Cardiac muscle cell (in vitro differentiated cells and primary cell): ENCODE data around the gene APP. TPM values are rescaled to one million over a fixed set of nuclear protein-coding genes. Genes with fewer than 3 reads are reported as not detected.

Source experiments
- DNase-seq, 2 donors: peaks; one replicate each; pipeline versions ENCODE4 v3.0.0 to v3.0.0-alpha.2; 2010 to 2017; ENCODE audit warnings: low read depth in 1 of 2, low spot score in 1 of 2
- H3K27ac ChIP-seq: fragments of 200-600 bp; sonication (generic); 2 replicates; pipeline ENCODE4 v1.5.1; 2016
- H3K27me3 ChIP-seq: fragments of 200-600 bp; sonication (generic); 2 replicates; pipeline ENCODE4 v1.6.0; 2016; ENCODE audit warnings: control low read depth
- H3K36me3 ChIP-seq: fragments of 200-600 bp; sonication (generic); 2 replicates; pipeline ENCODE4 v1.5.1; 2016; ENCODE audit warnings: control low read depth
- H3K4me1 ChIP-seq: fragments of 200-600 bp; sonication (generic); 2 replicates; pipeline ENCODE4 v1.8.1; 2017; ENCODE audit warnings: low read depth, mild to moderate bottlenecking, mixed run types
- H3K4me3 ChIP-seq: fragments of 200-600 bp; sonication (generic); 2 replicates; pipeline ENCODE4 v1.5.1; 2016; ENCODE audit warnings: mild to moderate bottlenecking
- H3K9me3 ChIP-seq: fragments of 200-600 bp; sonication (generic); 2 replicates; pipeline ENCODE4 v1.5.1; 2017; ENCODE audit warnings: low read depth, mild to moderate bottlenecking, control low read depth
- polyA plus RNA-seq: library from polyadenylated mRNA; unstranded; fragments of >200 nt; fragmentation: Nextera tagmentation; extraction: Ambion mirVana; gene quantifications from 2 replicates; pipeline ENCODE4 v1.2.1, GENCODE V29; 2016
- total RNA-seq: library from RNA; depleted of rRNA; stranded (reverse); fragments of >200 nt; gene quantifications from 2 replicates; pipeline ENCODE4 v1.2.3, GENCODE V29; 2016
- TF ChIP-seq, protein P1 (sequence below): IDR thresholded peaks from 2 replicates; pipeline ENCODE4 v1.5.1; 2012; ENCODE audit warnings: low read depth, mild to moderate bottlenecking, low read length

Gene APP
- total and polyA plus RNA-seq, 2 experiments from 2014 or later: 31.8 to 359 TPM

DNA sequence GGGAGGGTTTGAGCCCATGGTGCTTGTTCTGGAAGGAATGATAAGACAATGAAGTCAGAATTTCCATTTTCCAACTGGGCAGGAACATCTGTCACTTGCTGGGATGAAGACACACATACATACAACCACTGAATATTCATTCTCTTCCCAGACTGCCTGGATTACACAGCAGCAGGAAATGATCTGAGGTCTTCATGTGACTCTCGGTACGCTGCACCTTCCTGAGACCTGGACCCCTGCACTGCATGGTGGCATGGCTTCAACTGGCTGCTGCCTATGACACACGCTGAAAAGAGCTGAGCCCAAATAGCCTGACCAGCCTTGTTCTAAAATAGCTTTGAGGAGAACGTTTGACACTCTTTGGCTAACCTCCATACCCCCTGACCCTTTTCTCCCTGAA, 285.2 kb downstream of the APP start:
- Histone ChIP-seq H3K9me3 (no peaks in the 10 kb centered on the region), H3K4me3 (no peak overlapping the region), H3K36me3 (peaks cover 4% of the 10 kb centered on the region), H3K4me1 (no peaks in the 10 kb centered on the region), H3K27me3 (no peaks in the 10 kb centered on the region), H3K27ac (no peak overlapping the region)
- DNase-seq: no peak
- TF ChIP-seq, protein P1, sequence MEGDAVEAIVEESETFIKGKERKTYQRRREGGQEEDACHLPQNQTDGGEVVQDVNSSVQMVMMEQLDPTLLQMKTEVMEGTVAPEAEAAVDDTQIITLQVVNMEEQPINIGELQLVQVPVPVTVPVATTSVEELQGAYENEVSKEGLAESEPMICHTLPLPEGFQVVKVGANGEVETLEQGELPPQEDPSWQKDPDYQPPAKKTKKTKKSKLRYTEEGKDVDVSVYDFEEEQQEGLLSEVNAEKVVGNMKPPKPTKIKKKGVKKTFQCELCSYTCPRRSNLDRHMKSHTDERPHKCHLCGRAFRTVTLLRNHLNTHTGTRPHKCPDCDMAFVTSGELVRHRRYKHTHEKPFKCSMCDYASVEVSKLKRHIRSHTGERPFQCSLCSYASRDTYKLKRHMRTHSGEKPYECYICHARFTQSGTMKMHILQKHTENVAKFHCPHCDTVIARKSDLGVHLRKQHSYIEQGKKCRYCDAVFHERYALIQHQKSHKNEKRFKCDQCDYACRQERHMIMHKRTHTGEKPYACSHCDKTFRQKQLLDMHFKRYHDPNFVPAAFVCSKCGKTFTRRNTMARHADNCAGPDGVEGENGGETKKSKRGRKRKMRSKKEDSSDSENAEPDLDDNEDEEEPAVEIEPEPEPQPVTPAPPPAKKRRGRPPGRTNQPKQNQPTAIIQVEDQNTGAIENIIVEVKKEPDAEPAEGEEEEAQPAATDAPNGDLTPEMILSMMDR: no peak

DNA sequence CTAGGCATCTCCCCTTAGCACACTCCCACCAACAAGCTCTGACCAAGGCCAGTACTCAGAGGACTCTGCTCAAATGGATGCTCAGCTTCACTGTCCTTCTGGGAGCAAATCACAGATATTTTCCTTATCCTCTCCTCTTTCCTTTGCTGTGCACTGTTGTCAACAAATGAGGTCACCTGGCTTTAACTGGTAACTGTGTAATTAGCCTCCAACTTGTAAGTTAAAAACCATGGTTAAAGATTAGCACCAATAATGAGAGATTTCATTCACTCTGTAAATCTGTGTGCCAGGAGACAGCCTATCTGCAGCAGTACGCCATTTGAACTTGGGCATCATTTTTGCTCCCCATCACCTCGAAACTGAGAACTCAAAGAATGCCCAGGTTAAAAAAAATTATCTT, 286.3 kb downstream of the APP start:
- H3K27me3 ChIP-seq: no peaks in the 10 kb centered on the region
- TF ChIP-seq, protein P1: no peak
- H3K36me3 ChIP-seq: peaks cover 4% of the 10 kb centered on the region
- no peak for DNase-seq
- H3K9me3 ChIP-seq: no peaks in the 10 kb centered on the region
- no peaks in the 10 kb centered on the region for H3K4me1 ChIP-seq
- H3K27ac ChIP-seq: no peak overlapping the region
- no peak overlapping the region for H3K4me3 ChIP-seq

DNA sequence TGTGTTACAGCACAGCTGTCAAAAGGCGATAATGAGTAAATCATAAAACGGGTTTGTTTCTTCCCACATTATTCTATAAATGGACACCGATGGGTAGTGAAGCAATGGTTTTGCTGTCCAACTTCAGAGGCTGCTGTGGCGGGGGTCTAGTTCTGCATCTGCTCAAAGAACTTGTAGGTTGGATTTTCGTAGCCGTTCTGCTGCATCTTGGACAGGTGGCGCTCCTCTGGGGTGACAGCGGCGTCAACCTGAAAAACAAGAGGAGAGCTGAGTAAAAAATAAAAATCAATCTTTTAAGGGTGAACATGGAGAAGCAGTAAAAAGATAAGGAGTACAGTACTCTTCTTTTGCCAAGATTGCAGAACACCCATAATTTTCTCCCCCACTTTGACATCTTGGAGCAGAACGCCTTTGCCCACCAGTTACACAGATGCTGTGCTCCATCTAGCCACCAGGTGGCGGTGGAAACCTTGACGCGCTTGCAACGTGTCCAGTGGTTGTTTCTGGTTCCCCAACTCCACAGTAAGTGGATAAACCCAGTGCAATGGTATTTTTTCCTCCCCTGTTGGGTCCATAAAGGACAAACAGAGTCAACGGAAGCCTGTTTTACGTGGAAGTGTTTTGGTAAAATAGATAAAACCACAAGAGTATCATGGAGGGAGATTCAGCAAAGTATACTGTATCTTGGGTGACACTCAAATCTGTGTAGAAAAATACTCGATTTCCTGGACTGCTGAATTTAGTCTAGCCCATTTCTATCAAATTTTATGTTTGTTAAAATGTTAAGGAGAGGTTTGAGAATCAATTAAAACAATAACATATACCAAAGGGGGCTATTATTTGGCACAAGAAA, 288.8 kb downstream of the APP start:
- TF ChIP-seq, protein P1: peak; percentile 98
- Histone ChIP-seq H3K4me1 (no peaks in the 10 kb centered on the region), H3K27me3 (no peaks in the 10 kb centered on the region), H3K9me3 (no peaks in the 10 kb centered on the region), H3K4me3 (no peak overlapping the region), H3K36me3 (peaks cover 4% of the 10 kb centered on the region), H3K27ac (no peak overlapping the region)
- DNase-seq: peak; percentile 71 to 78

DNA sequence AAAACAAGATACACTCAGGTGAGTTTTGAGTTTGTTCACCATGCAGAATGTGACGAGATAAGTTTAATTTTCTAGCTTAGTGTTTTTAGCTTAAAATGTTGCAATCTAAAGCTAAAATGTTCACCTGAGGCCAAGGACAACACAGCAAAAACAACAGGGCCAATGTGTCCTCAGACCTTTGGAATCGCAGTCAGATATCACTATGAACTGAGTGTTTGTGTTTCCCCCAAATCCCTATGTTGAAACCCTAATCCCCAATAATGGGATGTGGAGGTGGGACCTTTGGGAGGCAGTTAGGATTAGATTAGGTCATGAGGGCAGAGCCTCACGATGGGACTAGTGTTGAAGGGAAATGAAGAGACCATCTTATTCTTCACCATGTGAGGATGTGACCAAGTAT, 291.4 kb downstream of the APP start:
- Histone ChIP-seq H3K36me3 (peaks cover 4% of the 10 kb centered on the region), H3K27me3 (no peaks in the 10 kb centered on the region), H3K4me1 (no peaks in the 10 kb centered on the region), H3K4me3 (no peak overlapping the region), H3K9me3 (no peaks in the 10 kb centered on the region), H3K27ac (no peak overlapping the region)
- TF ChIP-seq, protein P1: no peak
- DNase-seq: no peak

DNA sequence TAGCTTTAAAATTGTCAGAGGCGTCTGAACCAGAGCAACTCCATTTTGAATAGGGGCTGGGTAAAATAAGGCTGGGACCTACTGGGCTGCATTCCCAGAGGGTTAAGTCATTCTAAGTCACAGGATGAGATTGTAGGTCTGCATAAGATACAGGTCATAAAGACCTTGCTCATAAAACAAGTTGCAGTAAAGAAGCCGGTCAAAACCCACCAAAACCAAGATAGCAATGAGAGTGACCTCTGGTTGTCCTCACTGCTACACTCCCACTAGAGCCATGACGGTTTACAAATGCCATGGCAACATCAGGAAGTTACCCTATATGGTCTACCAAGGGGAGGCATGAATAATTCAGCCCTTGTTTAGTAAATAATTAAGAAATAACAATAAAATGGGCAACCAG, 292.2 kb downstream of the APP start:
- Histone ChIP-seq H3K27me3 (no peaks in the 10 kb centered on the region), H3K4me3 (no peak overlapping the region), H3K9me3 (no peaks in the 10 kb centered on the region), H3K36me3 (peaks cover 4% of the 10 kb centered on the region), H3K27ac (no peak overlapping the region), H3K4me1 (no peaks in the 10 kb centered on the region)
- TF ChIP-seq, protein P1: no peak
- DNase-seq: peak in 1 of 2 donors; percentile 47
